ENCODE results near the gene SLC16A10. TPM values are rescaled to one million over a fixed set of nuclear protein-coding genes. Genes with fewer than 3 reads are reported as not detected.
"Not testable (repeated sequence)": the region's sequence is repeated elsewhere in the genome, so short reads cannot be mapped to it uniquely, and the experiment has no call there.

Gene SLC16A10
- polyA plus RNA-seq, 1 experiment: not detected

GRCh38 chr6:111200350-111201243, 113.3 kb downstream of the SLC16A10 start:
- POLR2A ChIA-PET: no interaction called here

GRCh38 chr6:111201244-111201554, 113.9 kb downstream of the SLC16A10 start:
- no peaks in the 10 kb centered on the region for H3K27me3 ChIP-seq (ENCODE audit: control insufficient read depth, insufficient read depth, low read length)
- no peak for DNase-seq (ENCODE audit: low read depth)
- CTCF ChIA-PET: interaction anchor here (0.6 to 1.0 kb wide), 2 partner anchors 9 to 39 kb away, joined by 3 read pairs; no protein-coding TSS in a partner anchor
- TF ChIP-seq CTCF (IDR thresholded peaks at IDR 0.05; ENCODE audit: insufficient read depth, low read depth, low read length): no peak
- H3K36me3 ChIP-seq (ENCODE audit: control insufficient read depth, insufficient read depth, low read length): no peaks in the 10 kb centered on the region
- no peak overlapping the region for H3K4me3 ChIP-seq (ENCODE audit: low read depth, low read length)
- POLR2A ChIA-PET: no interaction called here

More at GRCh38 chr6:111200350-111201243, 113.3 kb downstream of the SLC16A10 start:
- CTCF ChIA-PET: interaction anchor here (1.0 to 1.1 kb wide), 2 partner anchors 10 to 14 kb away, joined by 3 read pairs; no protein-coding TSS in a partner anchor
- Histone ChIP-seq H3K36me3 (ENCODE audit: control insufficient read depth, insufficient read depth, low read length) (no peaks in the 10 kb centered on the region), H3K27me3 (ENCODE audit: control insufficient read depth, insufficient read depth, low read length) (no peaks in the 10 kb centered on the region), H3K4me3 (ENCODE audit: low read depth, low read length) (no peak overlapping the region)
- no peak for DNase-seq (ENCODE audit: low read depth)
- TF ChIP-seq CTCF (IDR thresholded peaks at IDR 0.05; ENCODE audit: insufficient read depth, low read depth, low read length): no peak

GRCh38 chr6:111201764-111202163, 114.5 kb downstream of the SLC16A10 start:
- no peak for DNase-seq (ENCODE audit: low read depth)
- H3K4me3 ChIP-seq (ENCODE audit: low read depth, low read length): no peak overlapping the region
- ChIA-PET CTCF (interaction anchor here (0.6 kb wide), 1 partner anchor 38 kb away, joined by 3 read pairs; no protein-coding TSS in a partner anchor), POLR2A (no interaction called here)
- H3K36me3 ChIP-seq (ENCODE audit: control insufficient read depth, insufficient read depth, low read length): no peaks in the 10 kb centered on the region
- H3K27me3 ChIP-seq (ENCODE audit: control insufficient read depth, insufficient read depth, low read length): no peaks in the 10 kb centered on the region
- TF ChIP-seq CTCF (IDR thresholded peaks at IDR 0.05; ENCODE audit: insufficient read depth, low read depth, low read length): no peak

- H3K4me3 ChIP-seq (ENCODE audit: low read depth, low read length); H3K27me3 ChIP-seq (ENCODE audit: control insufficient read depth, insufficient read depth, low read length); H3K36me3 ChIP-seq (ENCODE audit: control insufficient read depth, insufficient read depth, low read length); POLR2A ChIA-PET; CTCF ChIA-PET; DNase-seq (ENCODE audit: low read depth): not testable (repeated sequence)
These were observed 116.2 kb downstream of the SLC16A10 start for GRCh38 chr6:111203539-111203938.

GRCh38 chr6:111204305-111204704, 117.0 kb downstream of the SLC16A10 start:
- Histone ChIP-seq H3K36me3 (ENCODE audit: control insufficient read depth, insufficient read depth, low read length) (no peaks in the 10 kb centered on the region), H3K4me3 (ENCODE audit: low read depth, low read length) (no peak overlapping the region), H3K27me3 (ENCODE audit: control insufficient read depth, insufficient read depth, low read length) (0 out of 2 replicates have a peak, but pooled peaks cover 1% of the 10 kb centered on the region)
- POLR2A ChIA-PET: no interaction called here
- CTCF ChIA-PET: no interaction called here
- DNase-seq (ENCODE audit: low read depth): no peak
- no peak for TF ChIP-seq CTCF (IDR thresholded peaks at IDR 0.05; ENCODE audit: insufficient read depth, low read depth, low read length)

Data from BJ (cell line).